OCI-LY7 (cell line): ENCODE measurements around the gene PXDN. TPM values are rescaled to one million over a fixed set of nuclear protein-coding genes. Genes with fewer than 3 reads are reported as not detected.

Experiments
- BruUV-seq: library from RNA; stranded (reverse); fragments of 400-500 nt; replicated peaks from 2 replicates; lab custom pipeline; 2021; lab: Mats Ljungman, UMichigan
- CTCF ChIA-PET: fragments of 300-600 bp; sonication (Branson Sonifier 250); formaldehyde crosslinking; loops from one replicate; lab custom pipeline; 2022; ENCODE audit warnings: antibody characterized with exemption; ENCODE audit not compliant: unreplicated experiment; lab: Charles Lee
- POLR2A ChIA-PET: fragments of 300-600 bp; sonication (Branson Sonifier 250); formaldehyde crosslinking; loops from one replicate; lab custom pipeline; 2022; ENCODE audit warnings: antibody characterized with exemption; lab: Charles Lee
- DNase-seq: peaks from one replicate; pipeline ENCODE4 v3.0.0-alpha.2; 2015; ENCODE audit warnings: low spot score
- H2AFZ ChIP-seq: fragments of 200-600 bp; sonication (generic), shearing (Covaris generic); 2 replicates; pipeline ENCODE4 v1.6.1; 2014; ENCODE audit warnings: mild to moderate bottlenecking, antibody characterized with exemption, low read length, moderate library complexity
- H3K27ac ChIP-seq: fragments of 200-600 bp; sonication (generic); 2 replicates; pipeline ENCODE4 v1.5.1; 2014; ENCODE audit warnings: mixed run types, low read depth, mild to moderate bottlenecking, moderate library complexity, low read length, inconsistent platforms; ENCODE audit not compliant: poor library complexity, severe bottlenecking
- H3K36me3 ChIP-seq: fragments of 200-600 bp; sonication (generic); 2 replicates; pipeline ENCODE4 v1.6.1; 2014; ENCODE audit warnings: mild to moderate bottlenecking, antibody characterized with exemption, low read length, moderate library complexity, mixed read lengths; ENCODE audit not compliant: insufficient read depth
- H3K4me1 ChIP-seq: fragments of 200-600 bp; sonication (generic); 2 replicates; pipeline ENCODE4 v1.5.1; 2014; ENCODE audit warnings: mild to moderate bottlenecking, low read length; ENCODE audit not compliant: insufficient read depth, poor library complexity, severe bottlenecking
- H3K4me2 ChIP-seq: fragments of 200-600 bp; sonication (generic); 2 replicates; pipeline ENCODE4 v1.6.1; 2014; ENCODE audit warnings: mild to moderate bottlenecking, low read length
- H3K4me3 ChIP-seq: fragments of 200-600 bp; sonication (generic); 2 replicates; pipeline ENCODE4 v1.5.1; 2014; ENCODE audit warnings: mild to moderate bottlenecking, low read depth, low read length; ENCODE audit not compliant: poor library complexity, severe bottlenecking
- H3K79me2 ChIP-seq: fragments of 200-600 bp; sonication (generic); 2 replicates; pipeline ENCODE4 v1.6.1; 2016; ENCODE audit warnings: low read depth, mild to moderate bottlenecking, low read length, moderate library complexity, mixed read lengths; ENCODE audit not compliant: insufficient read depth
- H3K9me2 ChIP-seq: fragments of 200-600 bp; sonication (generic); 2 replicates; pipeline ENCODE4 v1.6.1; 2016; ENCODE audit warnings: mild to moderate bottlenecking, low read length, mixed read lengths; ENCODE audit not compliant: insufficient read depth
- H3K9me3 ChIP-seq: fragments of 200-600 bp; sonication (generic); 2 replicates; pipeline ENCODE4 v1.6.1; 2014; ENCODE audit warnings: mild to moderate bottlenecking, mixed run types, low read length, mixed read lengths
- H4K20me1 ChIP-seq: fragments of 200-600 bp; sonication (generic); 2 replicates; pipeline ENCODE4 v1.6.1; 2014; ENCODE audit warnings: mild to moderate bottlenecking, antibody characterized with exemption, low read length, moderate library complexity, mixed read lengths; ENCODE audit not compliant: insufficient read depth
- EZH2phosphoT487 ChIP-seq: fragments of 200-600 bp; sonication (generic); IDR thresholded peaks from 2 replicates; pipeline ENCODE4 v1.6.1; 2018; ENCODE audit warnings: low read depth, borderline replicate concordance, mild to moderate bottlenecking, mixed run types, antibody characterized with exemption, low read length, moderate library complexity, mixed read lengths
- intact Hi-C: fragments of 100-400 bp; cut with micrococcal nuclease; formaldehyde crosslinking; loops from one replicate; pipeline ENCODE4 v1.10.0; 2022; ENCODE audit not compliant: unreplicated experiment
- total RNA-seq, 2 experiments: library from RNA; depleted of rRNA in 1 of 2; stranded (reverse); fragments of >200 nt in 1 of 2; shearing (Covaris generic) in 1 of 2; gene quantifications; 2 replicates each; pipeline ENCODE4 v1.2.3, GENCODE V29; 2014 to 2022
- TF ChIP-seq, protein P1 (sequence below): fragments of 200-600 bp; sonication (generic); conservative IDR thresholded peaks from 2 replicates; pipeline ENCODE4 v1.5.1; 2014; ENCODE audit warnings: mild to moderate bottlenecking, antibody characterized with exemption, low read length, moderate library complexity, mixed read lengths

The PXDN gene
- total RNA-seq, 2 experiments from 2014 or later, result not detected

DNA sequence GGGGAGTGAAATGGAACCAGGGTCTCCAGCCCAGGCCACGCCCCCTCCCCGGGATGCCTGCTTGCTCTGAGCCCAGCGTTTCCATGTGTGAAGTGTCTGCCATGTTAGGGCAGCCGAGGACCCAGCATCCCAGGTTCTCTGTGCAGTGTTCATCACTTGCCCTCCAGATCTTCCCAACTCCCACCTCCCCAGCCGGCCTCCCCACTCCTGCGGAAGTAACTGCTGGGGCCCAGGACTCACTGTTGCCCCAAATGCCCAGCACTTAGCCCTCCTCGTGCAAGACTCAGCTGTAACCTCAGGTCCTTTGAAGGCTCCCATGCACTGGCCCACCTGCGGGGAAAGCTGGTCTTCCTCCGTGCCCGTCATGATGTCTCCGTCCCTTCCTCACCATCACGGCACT lies 9.7 kb upstream of the PXDN start:
- Histone ChIP-seq H3K9me2 (no peaks in the 10 kb centered on the region), H3K4me3 (no peak overlapping the region), H3K27ac (no peak overlapping the region), H3K9me3 (no peaks in the 10 kb centered on the region), H3K4me2 (no peak overlapping the region), H3K79me2 (no peaks in the 10 kb centered on the region), H2AFZ (no peak overlapping the region), H3K36me3 (no peaks in the 10 kb centered on the region), H3K4me1 (no peaks in the 10 kb centered on the region), H4K20me1 (no peaks in the 10 kb centered on the region)
- no peak for DNase-seq
- no TSS peak for BruUV-seq
- no peak for TF ChIP-seq EZH2phosphoT487
- TF ChIP-seq, protein P1, sequence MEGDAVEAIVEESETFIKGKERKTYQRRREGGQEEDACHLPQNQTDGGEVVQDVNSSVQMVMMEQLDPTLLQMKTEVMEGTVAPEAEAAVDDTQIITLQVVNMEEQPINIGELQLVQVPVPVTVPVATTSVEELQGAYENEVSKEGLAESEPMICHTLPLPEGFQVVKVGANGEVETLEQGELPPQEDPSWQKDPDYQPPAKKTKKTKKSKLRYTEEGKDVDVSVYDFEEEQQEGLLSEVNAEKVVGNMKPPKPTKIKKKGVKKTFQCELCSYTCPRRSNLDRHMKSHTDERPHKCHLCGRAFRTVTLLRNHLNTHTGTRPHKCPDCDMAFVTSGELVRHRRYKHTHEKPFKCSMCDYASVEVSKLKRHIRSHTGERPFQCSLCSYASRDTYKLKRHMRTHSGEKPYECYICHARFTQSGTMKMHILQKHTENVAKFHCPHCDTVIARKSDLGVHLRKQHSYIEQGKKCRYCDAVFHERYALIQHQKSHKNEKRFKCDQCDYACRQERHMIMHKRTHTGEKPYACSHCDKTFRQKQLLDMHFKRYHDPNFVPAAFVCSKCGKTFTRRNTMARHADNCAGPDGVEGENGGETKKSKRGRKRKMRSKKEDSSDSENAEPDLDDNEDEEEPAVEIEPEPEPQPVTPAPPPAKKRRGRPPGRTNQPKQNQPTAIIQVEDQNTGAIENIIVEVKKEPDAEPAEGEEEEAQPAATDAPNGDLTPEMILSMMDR, result no peak
- ChIA-PET POLR2A (no interaction called here), CTCF (no interaction called here)
- intact Hi-C loops, result loop anchor here (5.0 kb wide), 1 partner anchor 162 kb away; no protein-coding TSS in a partner anchor

DNA sequence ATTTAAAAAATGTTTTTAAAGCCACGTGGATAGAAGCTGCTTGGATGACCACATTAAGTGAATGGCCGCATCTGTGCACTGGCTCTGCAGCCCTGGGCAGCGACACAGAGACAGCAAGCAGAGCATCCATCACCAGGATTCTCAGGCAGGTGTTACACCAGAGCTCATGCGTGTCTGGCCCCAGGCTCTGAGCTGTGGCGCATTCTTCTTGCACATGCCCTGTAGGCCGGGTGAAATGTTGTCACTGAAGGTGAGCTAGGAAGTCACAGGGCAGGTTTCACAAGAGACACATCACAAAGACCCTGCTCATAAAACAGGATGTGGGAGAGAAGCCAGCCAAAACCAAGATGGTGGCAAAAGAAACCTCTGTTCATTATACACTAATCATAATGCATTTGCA lies 8.4 kb upstream of the PXDN start:
- H4K20me1 ChIP-seq, result no peaks in the 10 kb centered on the region
- TF ChIP-seq, protein P1, result no peak
- no peak for TF ChIP-seq EZH2phosphoT487
- ChIA-PET POLR2A (no interaction called here), CTCF (no interaction called here)
- H3K27ac ChIP-seq, result no peak overlapping the region
- BruUV-seq, result no TSS peak
- no peaks in the 10 kb centered on the region for H3K9me3 ChIP-seq
- H2AFZ ChIP-seq, result no peak overlapping the region
- no peaks in the 10 kb centered on the region for H3K9me2 ChIP-seq
- H3K4me1 ChIP-seq, result no peaks in the 10 kb centered on the region
- no peaks in the 10 kb centered on the region for H3K36me3 ChIP-seq
- intact Hi-C loops, result loop anchor here (5.0 kb wide), 1 partner anchor 160 kb away; no protein-coding TSS in a partner anchor
- H3K4me3 ChIP-seq, result no peak overlapping the region
- no peak overlapping the region for H3K4me2 ChIP-seq
- no peaks in the 10 kb centered on the region for H3K79me2 ChIP-seq
- no peak for DNase-seq

DNA sequence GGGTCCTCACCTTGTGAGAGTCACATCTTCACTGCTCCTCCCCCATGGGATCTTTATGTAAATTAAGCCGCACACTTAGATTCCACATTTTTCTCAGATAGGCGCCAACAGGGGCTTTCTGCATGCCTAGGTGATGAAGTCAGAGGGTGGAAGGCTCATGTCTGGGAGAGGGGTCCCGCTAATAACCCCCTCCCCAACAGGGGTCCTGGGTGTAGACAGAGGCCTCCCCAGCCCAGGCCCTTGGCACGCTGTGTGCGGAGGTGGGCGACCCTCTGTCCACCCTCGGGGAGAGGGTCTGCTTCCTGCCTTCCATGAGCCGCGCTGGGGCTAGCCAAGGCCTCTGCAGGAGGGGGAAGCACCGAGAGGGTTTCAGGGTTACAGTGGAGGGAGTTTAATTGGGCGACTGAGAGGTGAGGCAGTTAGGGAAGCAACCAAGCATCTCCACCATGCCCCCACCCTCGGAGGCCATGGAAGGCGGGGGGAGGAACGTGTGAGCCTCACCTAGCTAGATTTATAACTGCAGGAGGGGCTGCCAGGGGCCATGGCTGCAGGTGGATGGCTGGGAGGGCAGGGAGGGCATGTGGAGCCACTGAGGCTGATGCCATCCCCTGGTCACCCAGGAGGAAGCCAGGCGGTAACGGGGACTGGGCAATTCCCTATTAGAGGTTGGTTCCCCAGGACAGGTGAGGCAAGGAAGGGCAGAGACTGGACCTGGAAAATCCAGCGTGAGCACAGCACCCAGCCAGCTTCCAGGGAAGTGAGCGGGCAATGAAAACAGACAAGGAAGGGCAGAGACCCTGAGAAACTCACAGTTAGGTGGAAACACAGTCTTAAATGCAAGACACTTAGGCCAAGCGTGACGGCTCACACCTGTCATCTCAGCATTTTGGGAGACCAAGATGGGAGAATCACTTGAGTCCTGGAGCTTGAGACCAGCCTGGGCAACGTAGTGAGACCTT lies 7.7 kb upstream of the PXDN start:
- no peaks in the 10 kb centered on the region for H3K79me2 ChIP-seq
- no peak overlapping the region for H2AFZ ChIP-seq
- H3K36me3 ChIP-seq, result no peaks in the 10 kb centered on the region
- no peak for DNase-seq
- no peak overlapping the region for H3K4me3 ChIP-seq
- CTCF ChIA-PET, result no interaction called here
- POLR2A ChIA-PET, result no interaction called here
- TF ChIP-seq, protein P1, result no peak
- TF ChIP-seq EZH2phosphoT487, result no peak
- no peaks in the 10 kb centered on the region for H4K20me1 ChIP-seq
- intact Hi-C loops, result loop anchor here (5.0 kb wide), 1 partner anchor 160 kb away; no protein-coding TSS in a partner anchor
- no peaks in the 10 kb centered on the region for H3K9me3 ChIP-seq
- H3K4me2 ChIP-seq, result no peak overlapping the region
- H3K4me1 ChIP-seq, result no peaks in the 10 kb centered on the region
- H3K9me2 ChIP-seq, result no peaks in the 10 kb centered on the region
- BruUV-seq, result no TSS peak
- H3K27ac ChIP-seq, result no peak overlapping the region
